ENCODE results near the gene TMEM263. TPM values are rescaled to one million over a fixed set of nuclear protein-coding genes. Genes with fewer than 3 reads are reported as not detected.

Gene TMEM263
- total RNA-seq, 1 donor from 2014 or later: 26.5 TPM

DNA sequence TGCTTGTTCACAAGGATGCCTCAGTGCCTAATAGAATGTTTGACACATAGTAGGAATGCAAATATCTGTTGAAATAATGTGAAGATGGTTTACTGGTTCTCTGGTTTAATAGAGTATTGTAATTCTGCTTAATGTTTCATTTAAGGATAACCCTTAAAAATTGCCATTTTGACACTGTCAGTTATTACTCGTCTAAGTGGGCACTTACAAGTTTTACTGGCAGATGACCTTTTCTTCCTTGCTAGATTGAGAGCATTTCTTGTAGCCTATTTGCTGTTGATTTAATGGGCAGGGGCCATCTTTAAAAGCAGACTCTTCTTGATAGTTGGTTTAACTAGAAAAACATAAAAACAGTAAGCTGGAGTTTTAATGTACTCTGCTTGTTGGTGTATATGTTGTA, 1.9 kb downstream of the TMEM263 start:
- intact Hi-C loops (cut with DNase I): no loop called here
- TF ChIP-seq, protein P1, sequence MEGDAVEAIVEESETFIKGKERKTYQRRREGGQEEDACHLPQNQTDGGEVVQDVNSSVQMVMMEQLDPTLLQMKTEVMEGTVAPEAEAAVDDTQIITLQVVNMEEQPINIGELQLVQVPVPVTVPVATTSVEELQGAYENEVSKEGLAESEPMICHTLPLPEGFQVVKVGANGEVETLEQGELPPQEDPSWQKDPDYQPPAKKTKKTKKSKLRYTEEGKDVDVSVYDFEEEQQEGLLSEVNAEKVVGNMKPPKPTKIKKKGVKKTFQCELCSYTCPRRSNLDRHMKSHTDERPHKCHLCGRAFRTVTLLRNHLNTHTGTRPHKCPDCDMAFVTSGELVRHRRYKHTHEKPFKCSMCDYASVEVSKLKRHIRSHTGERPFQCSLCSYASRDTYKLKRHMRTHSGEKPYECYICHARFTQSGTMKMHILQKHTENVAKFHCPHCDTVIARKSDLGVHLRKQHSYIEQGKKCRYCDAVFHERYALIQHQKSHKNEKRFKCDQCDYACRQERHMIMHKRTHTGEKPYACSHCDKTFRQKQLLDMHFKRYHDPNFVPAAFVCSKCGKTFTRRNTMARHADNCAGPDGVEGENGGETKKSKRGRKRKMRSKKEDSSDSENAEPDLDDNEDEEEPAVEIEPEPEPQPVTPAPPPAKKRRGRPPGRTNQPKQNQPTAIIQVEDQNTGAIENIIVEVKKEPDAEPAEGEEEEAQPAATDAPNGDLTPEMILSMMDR (IDR thresholded peaks at IDR 0.05): no peak
- peak overlapping the region; percentile 92 for H3K4me3 ChIP-seq
- H3K9me3 ChIP-seq: no peaks in the 10 kb centered on the region
- DNase-seq (no peak), ATAC-seq (no peak)
- peaks cover 30% of the 10 kb centered on the region for H3K4me1 ChIP-seq
- peaks cover 9% of the 10 kb centered on the region for H3K36me3 ChIP-seq
- H3K27me3 ChIP-seq (ENCODE audit: low read depth): no peaks in the 10 kb centered on the region
- H3K27ac ChIP-seq: no peak overlapping the region

DNA sequence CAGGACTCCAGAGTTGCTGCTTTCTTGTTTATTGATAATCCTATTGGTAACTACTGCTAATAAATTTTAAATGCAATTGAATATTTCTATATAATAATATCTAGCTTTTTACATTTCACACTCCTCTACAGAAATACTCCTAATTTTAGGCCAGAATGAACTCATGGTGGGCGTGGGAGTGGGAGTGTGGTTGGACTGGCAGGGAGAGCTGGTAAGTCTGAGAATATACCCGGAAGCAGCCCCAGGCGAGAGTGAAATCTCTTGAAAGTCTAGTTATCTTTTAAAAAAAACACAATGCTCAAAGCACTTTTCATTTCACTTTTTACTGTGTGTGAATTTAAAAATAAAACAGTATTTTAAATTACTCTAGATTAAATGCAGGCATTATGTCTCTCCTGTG, 4.7 kb downstream of the TMEM263 start:
- no peak for ATAC-seq
- TF ChIP-seq, protein P1 (IDR thresholded peaks at IDR 0.05): no peak

DNA sequence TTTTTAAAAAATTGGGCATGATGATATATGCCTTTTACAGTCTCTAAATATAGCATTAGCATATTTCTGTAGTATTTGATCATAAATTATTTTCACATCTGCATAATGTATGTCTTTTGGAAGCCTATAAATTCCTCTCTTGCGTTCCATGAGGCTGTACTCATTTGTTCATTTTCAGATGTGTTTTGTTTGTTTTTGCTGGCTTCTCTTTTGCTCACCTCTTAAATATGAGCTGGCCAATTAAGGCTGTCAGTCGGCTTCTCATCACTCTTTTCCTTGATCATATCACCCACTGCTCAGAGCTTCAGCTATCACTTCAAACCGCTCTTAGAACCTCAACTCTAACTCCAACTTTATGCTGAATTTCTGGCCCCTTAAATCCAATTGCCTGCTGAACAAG, 6.6 kb downstream of the TMEM263 start:
- Histone ChIP-seq H3K4me1 (peaks cover 21% of the 10 kb centered on the region), H3K9me3 (no peaks in the 10 kb centered on the region), H3K27me3 (ENCODE audit: low read depth) (no peaks in the 10 kb centered on the region), H3K4me3 (no peak overlapping the region), H3K27ac (no peak overlapping the region), H3K36me3 (peaks cover 18% of the 10 kb centered on the region)
- ATAC-seq: no peak
- DNase-seq: no peak
- intact Hi-C loops (cut with DNase I): no loop called here
- TF ChIP-seq, protein P1 (IDR thresholded peaks at IDR 0.05): no peak

More for the DNA sequence above, 4.7 kb downstream of the TMEM263 start:
- intact Hi-C loops (cut with DNase I): no loop called here
- Histone ChIP-seq H3K36me3 (peaks cover 9% of the 10 kb centered on the region), H3K9me3 (no peaks in the 10 kb centered on the region), H3K4me3 (no peak overlapping the region), H3K27me3 (ENCODE audit: low read depth) (no peaks in the 10 kb centered on the region), H3K4me1 (peaks cover 23% of the 10 kb centered on the region), H3K27ac (no peak overlapping the region)
- no peak for DNase-seq

DNA sequence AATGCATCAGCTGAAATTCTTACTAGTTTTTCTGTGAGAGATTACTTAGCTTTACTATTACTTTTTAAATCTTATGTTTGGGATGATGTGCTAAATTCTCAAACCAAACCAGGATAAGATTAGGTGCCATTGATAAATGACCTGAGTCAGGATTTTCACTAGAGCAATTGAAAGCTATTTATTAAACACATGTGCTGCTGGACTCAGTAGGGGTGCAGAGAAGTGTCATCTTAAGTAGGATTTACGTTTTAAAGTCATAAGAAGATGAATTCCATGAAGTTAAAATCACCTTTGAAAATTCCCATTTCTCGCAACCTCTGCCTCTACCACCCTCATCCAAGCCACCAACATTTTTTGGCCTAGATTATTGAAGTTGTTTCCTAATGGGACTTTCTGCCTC, 8.8 kb downstream of the TMEM263 start:
- TF ChIP-seq, protein P1 (IDR thresholded peaks at IDR 0.05): no peak
- intact Hi-C loops (cut with DNase I): no loop called here
- no peak for DNase-seq

DNA sequence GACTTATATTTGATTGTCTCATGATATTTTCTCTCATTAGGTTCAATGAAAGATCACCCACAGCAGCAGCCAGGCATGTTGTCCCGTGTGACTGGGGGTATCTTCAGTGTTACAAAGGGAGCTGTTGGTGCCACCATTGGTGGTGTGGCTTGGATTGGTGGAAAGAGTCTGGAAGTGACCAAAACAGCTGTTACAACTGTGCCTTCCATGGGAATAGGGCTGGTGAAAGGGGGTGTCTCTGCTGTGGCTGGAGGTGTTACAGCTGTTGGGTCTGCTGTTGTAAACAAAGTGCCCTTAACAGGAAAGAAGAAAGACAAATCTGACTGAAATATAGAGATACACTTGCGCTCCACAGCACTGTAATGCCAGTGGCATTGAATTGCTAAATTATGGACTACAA, 15.4 kb downstream of the TMEM263 start:
- peaks cover 13% of the 10 kb centered on the region for H3K4me1 ChIP-seq
- peaks cover 47% of the 10 kb centered on the region for H3K36me3 ChIP-seq
- no peaks in the 10 kb centered on the region for H3K9me3 ChIP-seq
- H3K27me3 ChIP-seq (ENCODE audit: low read depth): no peaks in the 10 kb centered on the region
- no peak overlapping the region for H3K27ac ChIP-seq
- intact Hi-C loops (cut with DNase I): no loop called here
- H3K4me3 ChIP-seq: no peak overlapping the region
- ATAC-seq (no peak), DNase-seq (no peak)
- TF ChIP-seq, protein P1 (IDR thresholded peaks at IDR 0.05): no peak

More for the DNA sequence above, 8.8 kb downstream of the TMEM263 start:
- no peaks in the 10 kb centered on the region for H3K9me3 ChIP-seq
- H3K36me3 ChIP-seq: peaks cover 32% of the 10 kb centered on the region
- peaks cover 6% of the 10 kb centered on the region for H3K4me1 ChIP-seq
- no peak for ATAC-seq
- no peak overlapping the region for H3K4me3 ChIP-seq
- H3K27me3 ChIP-seq (ENCODE audit: low read depth): no peaks in the 10 kb centered on the region
- no peak overlapping the region for H3K27ac ChIP-seq

DNA sequence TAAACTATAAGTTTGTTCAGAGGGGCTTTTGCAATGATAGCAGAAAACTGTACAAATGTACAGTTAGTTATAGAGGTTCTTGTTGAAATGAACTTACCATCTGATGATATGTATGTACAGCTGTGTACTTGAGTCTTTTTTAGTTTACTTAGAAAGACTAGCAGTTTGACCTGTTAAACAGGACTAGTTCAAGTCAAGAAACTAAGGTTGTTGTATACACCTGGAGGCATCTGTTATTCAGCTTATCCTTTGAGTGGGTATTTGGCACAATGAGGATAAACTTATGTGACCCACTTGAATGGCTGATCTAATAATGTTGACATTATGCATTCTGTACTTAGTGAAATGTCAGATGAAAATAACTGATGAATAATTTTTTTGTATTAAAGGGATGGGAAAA, 17.8 kb downstream of the TMEM263 start:
- no peaks in the 10 kb centered on the region for H3K27me3 ChIP-seq (ENCODE audit: low read depth)
- TF ChIP-seq, protein P1 (IDR thresholded peaks at IDR 0.05): no peak
- H3K27ac ChIP-seq: no peak overlapping the region
- peaks cover 23% of the 10 kb centered on the region for H3K4me1 ChIP-seq
- DNase-seq (no peak), ATAC-seq (no peak)
- no peaks in the 10 kb centered on the region for H3K9me3 ChIP-seq
- no peak overlapping the region for H3K4me3 ChIP-seq
- intact Hi-C loops (cut with DNase I): no loop called here
- peaks cover 26% of the 10 kb centered on the region for H3K36me3 ChIP-seq
